Smooth muscle cell of trachea (primary cell): ENCODE results near the gene SYNGAP1. TPM values are rescaled to one million over a fixed set of nuclear protein-coding genes. Genes with fewer than 3 reads are reported as not detected.

Experiments used
- total RNA-seq: library from RNA; depleted of rRNA; stranded (reverse); fragments of >200 nt; gene quantifications from 2 replicates; pipeline ENCODE4 v1.2.1, GENCODE V29; 2014

The SYNGAP1 gene
- 8.0 and 10.8 TPM in 2 replicates for total RNA-seq

GRCh38 chr6:33419580-33420490, at the start of gene SYNGAP1:
Gene SYNGAP1, plus strand, starts transcription at chr6:33420065. Its CDS starts 200 bp downstream, at chr6:33420265.

GRCh38 chr6:33391278-33391921, 28.5 kb upstream of the SYNGAP1 start, which contains the start of gene KIFC1:
Gene KIFC1, plus strand, starts transcription at chr6:33391823. Its CDS starts 163 bp downstream, at chr6:33391986.

GRCh38 chr6:33410711-33411631, 8.9 kb upstream of the SYNGAP1 start, which contains the start of gene PHF1:
Gene PHF1, plus strand, starts transcription at chr6:33411014. Its CDS starts 1,250 bp downstream, at chr6:33412264.

GRCh38 chr6:33417903-33418689, 1.8 kb upstream of the SYNGAP1 start, which contains the start of gene CUTA:
Gene CUTA, minus strand, starts transcription at chr6:33418107. Its CDS starts 107 bp downstream, at chr6:33418000.

GRCh38 chr6:33454009-33454946, 34.4 kb downstream of the SYNGAP1 start, which contains the start of gene ZBTB9:
Gene ZBTB9, plus strand, starts transcription at chr6:33454576. Its CDS starts 525 bp downstream, at chr6:33455101.

Other genes with a start within 250 kb of the SYNGAP1 start
- 0.15 and 1.2 TPM in 2 replicates for gene COL11A2, start 227.6 kb upstream of the SYNGAP1 start, total RNA-seq
- gene RXRB, start 219.4 kb upstream of the SYNGAP1 start, total RNA-seq: 28.2 and 36.4 TPM in 2 replicates
- gene SLC39A7, start 219.2 kb upstream of the SYNGAP1 start, total RNA-seq: 126 and 152 TPM in 2 replicates
- 11.1 and 11.6 TPM in 2 replicates for gene HSD17B8, start 215.4 kb upstream of the SYNGAP1 start, total RNA-seq
- 31.4 and 52.9 TPM in 2 replicates for gene RING1, start 211.6 kb upstream of the SYNGAP1 start, total RNA-seq
- 42.0 and 42.8 TPM in 2 replicates for gene VPS52, start 148.2 kb upstream of the SYNGAP1 start, total RNA-seq
- gene RPS18, start 148.0 kb upstream of the SYNGAP1 start, total RNA-seq: 3,088 and 3,156 TPM in 2 replicates
- gene B3GALT4, start 142.9 kb upstream of the SYNGAP1 start, total RNA-seq: 12.5 and 18.0 TPM in 2 replicates
- gene WDR46, start 130.8 kb upstream of the SYNGAP1 start, total RNA-seq: 69.3 and 86.5 TPM in 2 replicates
- 26.6 and 51.3 TPM in 2 replicates for gene PFDN6, start 130.5 kb upstream of the SYNGAP1 start, total RNA-seq
- gene RGL2, start 121.1 kb upstream of the SYNGAP1 start, total RNA-seq: 29.2 and 41.7 TPM in 2 replicates
- gene TAPBP, start 106.0 kb upstream of the SYNGAP1 start, total RNA-seq: 54.8 and 136 TPM in 2 replicates
- 18.0 and 25.8 TPM in 2 replicates for gene ZBTB22, start 102.3 kb upstream of the SYNGAP1 start, total RNA-seq
- gene DAXX, start 97.1 kb upstream of the SYNGAP1 start, total RNA-seq: 41.7 and 65.6 TPM in 2 replicates
- 1.8 and 36.2 TPM in 2 replicates for gene KIFC1, start 28.2 kb upstream of the SYNGAP1 start, total RNA-seq
- gene PHF1, start 9.1 kb upstream of the SYNGAP1 start, total RNA-seq: 23.9 and 27.0 TPM in 2 replicates
- 125 and 147 TPM in 2 replicates for gene CUTA, start 2.0 kb upstream of the SYNGAP1 start, total RNA-seq
- gene ZBTB9, start 34.5 kb downstream of the SYNGAP1 start, total RNA-seq: 5.1 and 5.3 TPM in 2 replicates
- gene BAK1, start 160.2 kb downstream of the SYNGAP1 start, total RNA-seq: 10.5 and 11.7 TPM in 2 replicates
- 70.3 and 77.4 TPM in 2 replicates for gene ITPR3, start 201.3 kb downstream of the SYNGAP1 start, total RNA-seq